NCI-H128 (cell line): Measurements from ENCODE around the gene BEST1.

Source experiments
- DNase-seq: peaks from one replicate; lab custom pipeline; 2025; ENCODE audit not compliant: unreplicated experiment; lab: John Stamatoyannopoulos, UW

Gene BEST1

GRCh38 chr11:61950035-61950547 is at the start of gene BEST1:
Gene BEST1 (plus strand): TSS chr11:61950351. CDS start chr11:61951807, 1,456 bp downstream.
- DNase-seq: no peak

GRCh38 chr11:61901397-61901796 is 48.8 kb upstream of the BEST1 start:
- no peak for DNase-seq

- no peak for DNase-seq
These were observed 47.8 kb upstream of the BEST1 start for GRCh38 chr11:61902313-61902712.

GRCh38 chr11:61903845-61904244 is 46.3 kb upstream of the BEST1 start:
- DNase-seq: no peak

- no peak for DNase-seq
These were observed 45.6 kb upstream of the BEST1 start for GRCh38 chr11:61904539-61905048.

GRCh38 chr11:61905067-61905696 is 45.0 kb upstream of the BEST1 start:
- no peak for DNase-seq

- DNase-seq: no peak
These were observed 44.2 kb upstream of the BEST1 start for GRCh38 chr11:61905801-61906521.

GRCh38 chr11:61906522-61906909 is 43.6 kb upstream of the BEST1 start:
- no peak for DNase-seq

- no peak for DNase-seq
These were observed 42.9 kb upstream of the BEST1 start for GRCh38 chr11:61907282-61907681.

- no peak for DNase-seq
These were observed 42.1 kb upstream of the BEST1 start for GRCh38 chr11:61907871-61908729.

GRCh38 chr11:61908730-61909316 is 41.3 kb upstream of the BEST1 start:
- no peak for DNase-seq

GRCh38 chr11:61910187-61911127 is 39.7 kb upstream of the BEST1 start:
- no peak for DNase-seq

- DNase-seq: no peak
These were observed 38.9 kb upstream of the BEST1 start for GRCh38 chr11:61911128-61911700.

- DNase-seq: no peak
These were observed 38.2 kb upstream of the BEST1 start for GRCh38 chr11:61911701-61912529.

GRCh38 chr11:61912530-61912898 is 37.6 kb upstream of the BEST1 start:
- DNase-seq: no peak

- no peak for DNase-seq
These were observed 37.0 kb upstream of the BEST1 start for GRCh38 chr11:61912991-61913698.

GRCh38 chr11:61913699-61914395 is 36.3 kb upstream of the BEST1 start:
- DNase-seq: no peak
